SK-N-SH treated with all-trans-retinoic acid at 6 μM for 48 hours (cell line): ENCODE results near the gene LMNA.

Source experiments
- ATAC-seq: fragments of 200-7000 bp; cut with Tn5 transposase; 3 replicates; pipeline ENCODE4 v1.9.1; 2020; ENCODE audit warnings: mild to moderate bottlenecking, moderate library complexity
- ARNTL ChIP-seq: fragments of 450-650 bp; formaldehyde crosslinking; IDR thresholded peaks from 2 replicates; pipeline ENCODE4 v1.5.0; 2020; ENCODE audit warnings: low read depth, mild to moderate bottlenecking, moderate library complexity, borderline replicate concordance
- BACH2 ChIP-seq: fragments of 250-450 bp; sonication (Bioruptor Pico); IDR thresholded peaks from 2 replicates; pipeline ENCODE4 v1.9.0; 2021; ENCODE audit warnings: mild to moderate bottlenecking, borderline replicate concordance
- CREB5 ChIP-seq: fragments of 250-450 bp; sonication (Bioruptor Pico); IDR thresholded peaks from 2 replicates; pipeline ENCODE4 v1.5.1; 2020; ENCODE audit warnings: low read depth, mild to moderate bottlenecking, moderate library complexity
- ESRRG ChIP-seq: fragments of 250-450 bp; sonication (Bioruptor Pico); IDR thresholded peaks from 2 replicates; pipeline ENCODE4 v1.6.1; 2021; ENCODE audit warnings: mild to moderate bottlenecking
- GLIS3 ChIP-seq: fragments of 250-450 bp; sonication (Bioruptor Pico); IDR thresholded peaks from 2 replicates; pipeline ENCODE4 v1.5.0; 2020; ENCODE audit warnings: mild to moderate bottlenecking, moderate library complexity
- OSR1 ChIP-seq: fragments of 250-450 bp; sonication (Bioruptor Pico); IDR thresholded peaks from 2 replicates; pipeline ENCODE4 v1.8.0; 2022; ENCODE audit warnings: moderate library complexity, mild to moderate bottlenecking, inconsistent platforms
- PPARA ChIP-seq: fragments of 250-450 bp; sonication (Bioruptor Pico); IDR thresholded peaks from 2 replicates; pipeline ENCODE4 v1.5.0; 2020; ENCODE audit warnings: mild to moderate bottlenecking, borderline replicate concordance
- RARB ChIP-seq: fragments of 250-450 bp; sonication (Bioruptor Pico); IDR thresholded peaks from 2 replicates; pipeline ENCODE4 v1.8.0; 2021; ENCODE audit warnings: mild to moderate bottlenecking, moderate library complexity
- SNAI2 ChIP-seq: fragments of 250-450 bp; sonication (Bioruptor Pico); IDR thresholded peaks from 2 replicates; pipeline ENCODE4 v1.5.0; 2020; ENCODE audit warnings: mild to moderate bottlenecking, moderate library complexity
- TCF4 ChIP-seq: fragments of 250-450 bp; sonication (Bioruptor Pico); IDR thresholded peaks from 2 replicates; pipeline ENCODE4 v1.8.0; 2021; ENCODE audit warnings: mild to moderate bottlenecking, moderate library complexity, borderline replicate concordance
- TOX ChIP-seq: fragments of 250-450 bp; sonication (Bioruptor Pico); IDR thresholded peaks from 2 replicates; pipeline ENCODE4 v1.8.0; 2021; ENCODE audit warnings: mild to moderate bottlenecking, moderate library complexity, borderline replicate concordance
- TSHZ2 ChIP-seq: fragments of 250-450 bp; sonication (Bioruptor Pico); IDR thresholded peaks from 2 replicates; pipeline ENCODE4 v1.5.0; 2020; ENCODE audit warnings: mild to moderate bottlenecking, moderate library complexity
- ZC3H10 ChIP-seq: fragments of 250-450 bp; sonication (Bioruptor Pico); IDR thresholded peaks from 2 replicates; pipeline ENCODE4 v1.5.1; 2021; ENCODE audit warnings: mild to moderate bottlenecking, moderate library complexity
- ZFP3 ChIP-seq: fragments of 250-450 bp; sonication (Bioruptor Pico); IDR thresholded peaks from 2 replicates; pipeline ENCODE4 v1.5.0; 2020; ENCODE audit warnings: mild to moderate bottlenecking, moderate library complexity
- ZFP30 ChIP-seq: fragments of 450-650 bp; formaldehyde crosslinking; IDR thresholded peaks from 2 replicates; pipeline ENCODE4 v1.5.0; 2022; ENCODE audit warnings: mild to moderate bottlenecking, moderate library complexity
- ZNF565 ChIP-seq: fragments of 450-650 bp; formaldehyde crosslinking; conservative IDR thresholded peaks from 2 replicates; pipeline ENCODE4 v1.5.0; 2020; ENCODE audit warnings: low read depth, mild to moderate bottlenecking, moderate library complexity
- ZNF70 ChIP-seq: fragments of 450-650 bp; formaldehyde crosslinking; IDR thresholded peaks from 2 replicates; pipeline ENCODE4 v1.5.0; 2020; ENCODE audit warnings: mild to moderate bottlenecking, moderate library complexity
- ZNF8 ChIP-seq: fragments of 450-650 bp; formaldehyde crosslinking; IDR thresholded peaks from 2 replicates; pipeline ENCODE4 v1.5.0; 2020; ENCODE audit warnings: mild to moderate bottlenecking, moderate library complexity
- TF ChIP-seq, protein P1 (sequence below): fragments of 250-450 bp; sonication (Bioruptor Pico); IDR thresholded peaks from 2 replicates; pipeline ENCODE4 v1.8.0; 2020; ENCODE audit warnings: mild to moderate bottlenecking, moderate library complexity, borderline replicate concordance
- TF ChIP-seq, protein P2 (sequence below): fragments of 250-450 bp; sonication (Bioruptor Pico); IDR thresholded peaks from 2 replicates; pipeline ENCODE4 v1.8.0; 2021; ENCODE audit warnings: low read depth, mild to moderate bottlenecking, moderate library complexity, borderline replicate concordance
- TF ChIP-seq, protein P3 (sequence below): fragments of 250-450 bp; sonication (Bioruptor Pico); IDR thresholded peaks from 2 replicates; pipeline ENCODE4 v1.5.1; 2021; ENCODE audit warnings: mild to moderate bottlenecking, moderate library complexity

The LMNA gene

DNA sequence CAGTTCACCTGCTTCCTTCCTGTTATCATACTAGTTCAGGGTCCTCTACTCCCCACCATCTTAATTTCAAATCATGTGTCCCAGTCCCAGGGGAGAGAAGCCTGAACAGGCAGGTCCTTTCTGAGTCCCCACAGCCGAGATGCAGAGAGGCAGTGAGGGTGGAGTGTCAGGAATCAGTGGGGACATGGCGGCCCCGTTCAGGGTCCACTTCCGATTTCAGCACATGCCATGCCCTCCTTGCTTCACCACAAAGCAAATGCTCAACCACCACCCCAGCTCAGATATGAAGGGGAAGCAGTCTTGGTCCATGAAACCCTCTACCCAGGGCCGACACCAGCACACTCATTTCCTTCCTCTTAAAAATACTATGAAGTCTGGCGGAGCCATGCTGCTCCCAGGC lies 33.7 kb downstream of the LMNA start:
- ATAC-seq: no peak
- TF ChIP-seq ZFP3: no peak
- TF ChIP-seq ARNTL: no peak
- no peak for TF ChIP-seq BACH2
- TF ChIP-seq ZNF70 (CRISPR knock-in tag): no peak
- TF ChIP-seq GLIS3 (CRISPR knock-in tag): no peak
- no peak for TF ChIP-seq TSHZ2 (CRISPR knock-in tag)
- no peak for TF ChIP-seq ZC3H10
- TF ChIP-seq, protein P1, sequence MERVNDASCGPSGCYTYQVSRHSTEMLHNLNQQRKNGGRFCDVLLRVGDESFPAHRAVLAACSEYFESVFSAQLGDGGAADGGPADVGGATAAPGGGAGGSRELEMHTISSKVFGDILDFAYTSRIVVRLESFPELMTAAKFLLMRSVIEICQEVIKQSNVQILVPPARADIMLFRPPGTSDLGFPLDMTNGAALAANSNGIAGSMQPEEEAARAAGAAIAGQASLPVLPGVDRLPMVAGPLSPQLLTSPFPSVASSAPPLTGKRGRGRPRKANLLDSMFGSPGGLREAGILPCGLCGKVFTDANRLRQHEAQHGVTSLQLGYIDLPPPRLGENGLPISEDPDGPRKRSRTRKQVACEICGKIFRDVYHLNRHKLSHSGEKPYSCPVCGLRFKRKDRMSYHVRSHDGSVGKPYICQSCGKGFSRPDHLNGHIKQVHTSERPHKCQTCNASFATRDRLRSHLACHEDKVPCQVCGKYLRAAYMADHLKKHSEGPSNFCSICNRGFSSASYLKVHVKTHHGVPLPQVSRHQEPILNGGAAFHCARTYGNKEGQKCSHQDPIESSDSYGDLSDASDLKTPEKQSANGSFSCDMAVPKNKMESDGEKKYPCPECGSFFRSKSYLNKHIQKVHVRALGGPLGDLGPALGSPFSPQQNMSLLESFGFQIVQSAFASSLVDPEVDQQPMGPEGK (CRISPR knock-in tag): no peak
- no peak for TF ChIP-seq RARB
- TF ChIP-seq CREB5 (CRISPR knock-in tag): no peak
- no peak for TF ChIP-seq ZNF565 (CRISPR knock-in tag)
- TF ChIP-seq ZNF8 (CRISPR knock-in tag): no peak
- TF ChIP-seq SNAI2: no peak
- no peak for TF ChIP-seq ZFP30 (CRISPR knock-in tag)
- no peak for TF ChIP-seq PPARA (CRISPR knock-in tag)
- no peak for TF ChIP-seq TCF4
- TF ChIP-seq TOX (CRISPR knock-in tag): no peak
- no peak for TF ChIP-seq ESRRG (CRISPR knock-in tag)
- TF ChIP-seq, protein P2, sequence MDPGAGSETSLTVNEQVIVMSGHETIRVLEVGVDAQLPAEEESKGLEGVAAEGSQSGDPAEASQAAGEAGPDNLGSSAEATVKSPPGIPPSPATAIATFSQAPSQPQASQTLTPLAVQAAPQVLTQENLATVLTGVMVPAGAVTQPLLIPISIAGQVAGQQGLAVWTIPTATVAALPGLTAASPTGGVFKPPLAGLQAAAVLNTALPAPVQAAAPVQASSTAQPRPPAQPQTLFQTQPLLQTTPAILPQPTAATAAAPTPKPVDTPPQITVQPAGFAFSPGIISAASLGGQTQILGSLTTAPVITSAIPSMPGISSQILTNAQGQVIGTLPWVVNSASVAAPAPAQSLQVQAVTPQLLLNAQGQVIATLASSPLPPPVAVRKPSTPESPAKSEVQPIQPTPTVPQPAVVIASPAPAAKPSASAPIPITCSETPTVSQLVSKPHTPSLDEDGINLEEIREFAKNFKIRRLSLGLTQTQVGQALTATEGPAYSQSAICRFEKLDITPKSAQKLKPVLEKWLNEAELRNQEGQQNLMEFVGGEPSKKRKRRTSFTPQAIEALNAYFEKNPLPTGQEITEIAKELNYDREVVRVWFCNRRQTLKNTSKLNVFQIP (CRISPR knock-in tag): no peak
- TF ChIP-seq, protein P3, sequence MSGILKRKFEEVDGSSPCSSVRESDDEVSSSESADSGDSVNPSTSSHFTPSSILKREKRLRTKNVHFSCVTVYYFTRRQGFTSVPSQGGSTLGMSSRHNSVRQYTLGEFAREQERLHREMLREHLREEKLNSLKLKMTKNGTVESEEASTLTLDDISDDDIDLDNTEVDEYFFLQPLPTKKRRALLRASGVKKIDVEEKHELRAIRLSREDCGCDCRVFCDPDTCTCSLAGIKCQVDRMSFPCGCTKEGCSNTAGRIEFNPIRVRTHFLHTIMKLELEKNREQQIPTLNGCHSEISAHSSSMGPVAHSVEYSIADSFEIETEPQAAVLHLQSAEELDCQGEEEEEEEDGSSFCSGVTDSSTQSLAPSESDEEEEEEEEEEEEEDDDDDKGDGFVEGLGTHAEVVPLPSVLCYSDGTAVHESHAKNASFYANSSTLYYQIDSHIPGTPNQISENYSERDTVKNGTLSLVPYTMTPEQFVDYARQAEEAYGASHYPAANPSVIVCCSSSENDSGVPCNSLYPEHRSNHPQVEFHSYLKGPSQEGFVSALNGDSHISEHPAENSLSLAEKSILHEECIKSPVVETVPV (CRISPR knock-in tag): no peak
- TF ChIP-seq, all 23 proteins: peak for 0

- no peak for ATAC-seq
- no peak for TF ChIP-seq BACH2
- TF ChIP-seq ZC3H10: no peak
- TF ChIP-seq ZFP3: no peak
- TF ChIP-seq OSR1 (CRISPR knock-in tag): no peak
- TF ChIP-seq TSHZ2 (CRISPR knock-in tag): no peak
- TF ChIP-seq, protein P3 (CRISPR knock-in tag): no peak
- TF ChIP-seq, protein P1 (CRISPR knock-in tag): no peak
- no peak for TF ChIP-seq CREB5 (CRISPR knock-in tag)
- no peak for TF ChIP-seq ZFP30 (CRISPR knock-in tag)
- no peak for TF ChIP-seq ESRRG (CRISPR knock-in tag)
Measured at GRCh38 chr1:156149374-156150332, 35.1 kb downstream of the LMNA start.
